ENCODE data around the gene OSBP2.

Gene OSBP2

GRCh38 chr22:30871391-30872284 is 177.0 kb downstream of the OSBP2 start:
- DNase-seq, result peak; percentile 56

- DNase-seq, result peak; percentile 44
Observed at GRCh38 chr22:30872285-30873041, 177.8 kb downstream of the OSBP2 start.

GRCh38 chr22:30873086-30873650 is 178.5 kb downstream of the OSBP2 start:
- peak; percentile 25 for DNase-seq

- DNase-seq, result no peak
Observed at GRCh38 chr22:30873661-30874060, 179.0 kb downstream of the OSBP2 start.

GRCh38 chr22:30874431-30875370 is 180.0 kb downstream of the OSBP2 start:
- peak; percentile 40 for DNase-seq

GRCh38 chr22:30875481-30876215 is 181.0 kb downstream of the OSBP2 start:
- peak; percentile 45 for DNase-seq

- DNase-seq, result peak; percentile 40
Observed at GRCh38 chr22:30876221-30876751, 181.6 kb downstream of the OSBP2 start.

GRCh38 chr22:30876915-30877553 is 182.4 kb downstream of the OSBP2 start:
- peak; percentile 37 for DNase-seq

GRCh38 chr22:30877662-30878515 is 183.2 kb downstream of the OSBP2 start:
- no peak for DNase-seq

GRCh38 chr22:30878516-30879414 is 184.1 kb downstream of the OSBP2 start:
- no peak for DNase-seq

- no peak for DNase-seq
Observed at GRCh38 chr22:30879415-30879797, 184.7 kb downstream of the OSBP2 start.

- no peak for DNase-seq
Observed at GRCh38 chr22:30880181-30880601, 185.5 kb downstream of the OSBP2 start.

GRCh38 chr22:30880847-30881246 is 186.2 kb downstream of the OSBP2 start:
- no peak for DNase-seq

- DNase-seq, result no peak
Observed at GRCh38 chr22:30881361-30882183, 186.9 kb downstream of the OSBP2 start.

- DNase-seq, result no peak
Observed at GRCh38 chr22:30882184-30882717, 187.6 kb downstream of the OSBP2 start.

GRCh38 chr22:30882974-30883533 is 188.4 kb downstream of the OSBP2 start:
- DNase-seq, result no peak

GRCh38 chr22:30883586-30884145 is 189.0 kb downstream of the OSBP2 start:
- DNase-seq, result no peak

Data from islet precursor cell (in vitro differentiated cells).